ENCODE data around the gene MIA2. TPM values are rescaled to one million over a fixed set of nuclear protein-coding genes. Genes with fewer than 3 reads are reported as not detected.

The MIA2 gene
- total RNA-seq, 1 donor from 2014 or later: 41.2 TPM

- no peak for DNase-seq (ENCODE audit: low read depth)
- no peaks in the 10 kb centered on the region for H3K27me3 ChIP-seq (ENCODE audit: control insufficient read depth, insufficient read depth, low read length)
- no peaks in the 10 kb centered on the region for H3K36me3 ChIP-seq (ENCODE audit: control insufficient read depth, insufficient read depth, low read length)
- no peak for TF ChIP-seq CTCF (IDR thresholded peaks at IDR 0.05; ENCODE audit: insufficient read depth, low read length, poor library complexity, severe bottlenecking)
- no peak overlapping the region for H3K4me3 ChIP-seq (ENCODE audit: low read depth, low read length)
Measured at GRCh38 chr14:39364509-39364908, 130.8 kb downstream of the MIA2 start.

GRCh38 chr14:39365354-39365753, 131.6 kb downstream of the MIA2 start:
- no peak for TF ChIP-seq CTCF (IDR thresholded peaks at IDR 0.05; ENCODE audit: insufficient read depth, low read length, poor library complexity, severe bottlenecking)
- no peak for DNase-seq (ENCODE audit: low read depth)
- Histone ChIP-seq H3K4me3 (ENCODE audit: low read depth, low read length) (no peak overlapping the region), H3K36me3 (ENCODE audit: control insufficient read depth, insufficient read depth, low read length) (no peaks in the 10 kb centered on the region), H3K27me3 (ENCODE audit: control insufficient read depth, insufficient read depth, low read length) (no peaks in the 10 kb centered on the region)

- no peak for DNase-seq (ENCODE audit: low read depth)
- TF ChIP-seq CTCF (IDR thresholded peaks at IDR 0.05; ENCODE audit: insufficient read depth, low read length, poor library complexity, severe bottlenecking): no peak
- no peaks in the 10 kb centered on the region for H3K36me3 ChIP-seq (ENCODE audit: control insufficient read depth, insufficient read depth, low read length)
- H3K4me3 ChIP-seq (ENCODE audit: low read depth, low read length): no peak overlapping the region
- H3K27me3 ChIP-seq (ENCODE audit: control insufficient read depth, insufficient read depth, low read length): no peaks in the 10 kb centered on the region
Measured at GRCh38 chr14:39366460-39367386, 133.0 kb downstream of the MIA2 start.

GRCh38 chr14:39367387-39367751, 133.7 kb downstream of the MIA2 start:
- Histone ChIP-seq H3K27me3 (ENCODE audit: control insufficient read depth, insufficient read depth, low read length) (no peaks in the 10 kb centered on the region), H3K4me3 (ENCODE audit: low read depth, low read length) (no peak overlapping the region), H3K36me3 (ENCODE audit: control insufficient read depth, insufficient read depth, low read length) (no peaks in the 10 kb centered on the region)
- DNase-seq (ENCODE audit: low read depth): no peak
- TF ChIP-seq CTCF (IDR thresholded peaks at IDR 0.05; ENCODE audit: insufficient read depth, low read length, poor library complexity, severe bottlenecking): no peak

GRCh38 chr14:39368261-39368959, 134.7 kb downstream of the MIA2 start:
- H3K27me3 ChIP-seq (ENCODE audit: control insufficient read depth, insufficient read depth, low read length): no peaks in the 10 kb centered on the region
- TF ChIP-seq CTCF (IDR thresholded peaks at IDR 0.05; ENCODE audit: insufficient read depth, low read length, poor library complexity, severe bottlenecking): peak; percentile 64
- no peaks in the 10 kb centered on the region for H3K36me3 ChIP-seq (ENCODE audit: control insufficient read depth, insufficient read depth, low read length)
- no peak overlapping the region for H3K4me3 ChIP-seq (ENCODE audit: low read depth, low read length)
- no peak for DNase-seq (ENCODE audit: low read depth)
